ENCODE data around the gene SGMS1.

SGMS1 gene

DNA sequence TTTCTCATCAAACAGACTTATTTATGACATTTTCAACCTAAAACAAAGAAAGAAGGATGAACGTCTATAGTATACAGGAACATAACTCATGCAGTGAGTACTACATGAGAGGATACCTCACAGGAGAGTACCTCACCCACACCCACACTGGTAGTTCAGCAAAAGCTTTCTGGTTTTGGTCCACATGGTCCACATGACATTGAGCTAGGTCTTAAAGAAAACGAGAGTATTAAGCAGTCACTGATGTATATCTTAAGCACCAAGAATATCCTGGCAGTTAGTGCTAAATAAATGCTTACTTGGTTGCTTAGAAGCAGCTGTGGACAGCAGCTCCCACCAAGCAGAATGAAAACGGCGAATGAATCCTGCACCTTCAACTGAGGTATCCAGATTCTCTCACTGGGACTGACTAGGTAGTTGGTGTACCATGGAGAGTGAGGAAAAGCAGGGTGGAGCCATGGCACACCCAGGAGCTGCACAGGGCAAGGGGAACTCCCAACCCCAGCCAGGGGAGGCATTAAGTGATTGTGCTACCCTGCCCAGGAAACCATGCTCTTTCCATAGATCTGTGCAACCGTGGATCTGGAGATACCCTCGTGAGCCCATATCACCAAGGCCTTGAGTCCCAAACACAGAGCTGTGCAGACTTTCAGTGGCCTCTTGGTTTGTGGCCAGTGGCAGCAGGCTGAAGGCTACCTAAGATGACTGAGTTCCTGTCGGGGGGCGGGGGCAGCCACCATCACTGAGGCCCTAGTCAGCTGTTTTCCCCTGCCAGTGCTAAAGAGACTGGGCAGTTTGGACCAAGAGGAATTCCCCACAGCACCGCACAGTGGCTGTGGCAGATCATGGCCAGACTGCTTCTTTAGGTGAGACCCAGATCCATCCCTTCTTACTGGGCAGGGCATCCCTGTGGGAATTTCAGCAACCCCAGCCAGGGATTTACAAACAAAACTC, 143.4 kb downstream of the SGMS1 start:
- Mint-ChIP-seq H3K27me3 (ENCODE audit: low read depth) (no peaks in the 10 kb centered on the region), H3K36me3 (ENCODE audit: low read depth) (peaks cover 35% of the 10 kb centered on the region), H3K9me3 (peaks cover 38% of the 10 kb centered on the region), H3K4me3 (no peak overlapping the region), H3K27ac (no peak overlapping the region), H3K4me1 (no peaks in the 10 kb centered on the region)
- TF ChIP-seq, protein P1, sequence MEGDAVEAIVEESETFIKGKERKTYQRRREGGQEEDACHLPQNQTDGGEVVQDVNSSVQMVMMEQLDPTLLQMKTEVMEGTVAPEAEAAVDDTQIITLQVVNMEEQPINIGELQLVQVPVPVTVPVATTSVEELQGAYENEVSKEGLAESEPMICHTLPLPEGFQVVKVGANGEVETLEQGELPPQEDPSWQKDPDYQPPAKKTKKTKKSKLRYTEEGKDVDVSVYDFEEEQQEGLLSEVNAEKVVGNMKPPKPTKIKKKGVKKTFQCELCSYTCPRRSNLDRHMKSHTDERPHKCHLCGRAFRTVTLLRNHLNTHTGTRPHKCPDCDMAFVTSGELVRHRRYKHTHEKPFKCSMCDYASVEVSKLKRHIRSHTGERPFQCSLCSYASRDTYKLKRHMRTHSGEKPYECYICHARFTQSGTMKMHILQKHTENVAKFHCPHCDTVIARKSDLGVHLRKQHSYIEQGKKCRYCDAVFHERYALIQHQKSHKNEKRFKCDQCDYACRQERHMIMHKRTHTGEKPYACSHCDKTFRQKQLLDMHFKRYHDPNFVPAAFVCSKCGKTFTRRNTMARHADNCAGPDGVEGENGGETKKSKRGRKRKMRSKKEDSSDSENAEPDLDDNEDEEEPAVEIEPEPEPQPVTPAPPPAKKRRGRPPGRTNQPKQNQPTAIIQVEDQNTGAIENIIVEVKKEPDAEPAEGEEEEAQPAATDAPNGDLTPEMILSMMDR (IDR thresholded peaks at IDR 0.05; ENCODE audit: unreplicated experiment in 3 of 3) = no peak

DNA sequence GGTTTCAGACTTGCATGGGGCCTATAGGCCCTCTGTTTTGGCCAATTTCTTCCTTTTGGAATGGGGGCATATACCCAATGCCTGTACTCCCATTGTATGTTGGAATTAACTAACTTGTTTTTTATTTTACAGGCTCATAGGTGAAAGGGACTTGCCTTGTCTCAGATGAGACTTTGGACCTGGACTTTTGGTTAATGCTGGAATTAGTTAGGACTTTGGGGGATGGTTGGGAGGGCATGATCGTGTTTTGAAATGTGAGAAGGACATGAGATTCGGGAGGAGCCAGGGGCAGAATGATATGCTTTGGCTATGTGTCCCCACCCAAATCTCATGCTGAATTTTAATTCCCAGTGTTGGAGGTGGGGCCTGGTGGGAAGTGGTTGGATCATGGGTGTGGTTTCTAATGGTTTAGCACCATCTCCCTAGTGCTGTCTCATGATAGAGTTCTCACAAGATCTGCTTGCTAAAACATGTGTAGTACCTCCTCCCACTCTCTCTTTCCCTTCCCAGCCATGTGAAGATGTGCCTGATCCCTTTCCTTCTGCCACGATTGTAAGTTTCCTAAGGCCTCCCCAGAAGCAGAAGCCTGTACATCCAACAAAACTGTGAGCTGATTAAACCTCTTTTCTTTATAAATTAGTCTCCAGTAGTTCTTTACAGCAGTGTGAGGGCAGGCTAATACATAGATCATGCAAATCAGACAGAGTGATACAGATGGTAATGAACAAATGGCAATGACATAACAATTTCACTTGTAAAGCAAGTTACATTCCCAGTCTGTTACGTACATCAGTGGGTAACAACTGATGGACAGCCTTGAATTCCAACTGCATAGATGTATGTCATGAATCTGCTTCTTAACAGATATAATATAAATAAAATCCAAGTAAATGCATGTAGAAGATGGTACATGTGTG, 146.2 kb downstream of the SGMS1 start:
- H3K4me3 Mint-ChIP-seq = no peak overlapping the region
- H3K9me3 Mint-ChIP-seq = peaks cover 15% of the 10 kb centered on the region
- H3K4me1 Mint-ChIP-seq = no peaks in the 10 kb centered on the region
- H3K36me3 Mint-ChIP-seq (ENCODE audit: low read depth) = peaks cover 14% of the 10 kb centered on the region
- TF ChIP-seq, protein P1 (IDR thresholded peaks at IDR 0.05; ENCODE audit: unreplicated experiment in 3 of 3) = no peak
- H3K27me3 Mint-ChIP-seq (ENCODE audit: low read depth) = no peaks in the 10 kb centered on the region
- H3K27ac Mint-ChIP-seq = no peak overlapping the region

DNA sequence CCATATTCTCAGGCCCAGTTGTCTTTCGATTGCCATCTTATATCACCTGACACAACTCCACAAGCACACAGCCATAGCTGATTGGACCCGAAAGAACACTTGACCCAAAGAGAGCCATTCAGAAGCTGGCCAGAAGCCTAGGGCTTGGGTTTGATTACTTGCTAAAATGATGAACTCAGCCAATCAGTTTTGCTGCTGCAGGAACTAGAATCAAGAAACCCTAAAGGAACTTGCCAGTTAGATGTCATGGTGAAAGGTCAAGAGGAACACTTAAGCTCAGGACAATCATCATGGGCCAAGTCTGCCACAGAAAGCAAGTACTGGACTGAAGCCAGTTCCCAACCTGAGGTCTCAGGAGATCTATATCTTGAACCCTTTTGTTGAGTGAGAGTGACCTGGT, 150.0 kb downstream of the SGMS1 start:
- Mint-ChIP-seq H3K9me3 (peaks cover 4% of the 10 kb centered on the region), H3K4me3 (no peak overlapping the region), H3K27me3 (ENCODE audit: low read depth) (no peaks in the 10 kb centered on the region), H3K4me1 (peaks cover 7% of the 10 kb centered on the region), H3K27ac (no peak overlapping the region), H3K36me3 (ENCODE audit: low read depth) (peaks cover 9% of the 10 kb centered on the region)
- TF ChIP-seq, protein P1 (IDR thresholded peaks at IDR 0.05; ENCODE audit: unreplicated experiment in 3 of 3) = no peak

DNA sequence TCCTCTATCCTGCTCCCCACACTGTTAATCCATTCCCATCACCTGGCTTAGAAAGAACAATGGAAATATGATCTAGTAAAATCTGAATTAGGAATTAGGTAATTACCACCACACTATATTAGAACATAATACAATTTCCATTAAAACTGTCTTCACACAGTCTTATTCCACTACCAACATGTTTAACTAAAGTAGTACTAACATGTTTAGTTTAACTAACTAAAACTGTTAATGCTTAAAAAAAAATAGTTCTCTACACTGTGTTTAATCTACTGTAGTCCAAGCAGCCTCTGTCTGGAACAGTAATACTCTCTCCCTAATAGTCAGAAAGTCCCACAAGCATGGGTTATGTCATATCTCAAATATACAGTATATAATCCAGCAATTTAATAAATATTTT, 150.8 kb downstream of the SGMS1 start:
- no peak overlapping the region for H3K4me3 Mint-ChIP-seq
- H3K27ac Mint-ChIP-seq = peak overlapping the region in 2 of 3 experiments; percentile 3 to 68
- no peaks in the 10 kb centered on the region for H3K27me3 Mint-ChIP-seq (ENCODE audit: low read depth)
- H3K4me1 Mint-ChIP-seq = peaks cover 7% of the 10 kb centered on the region
- H3K9me3 Mint-ChIP-seq = peaks cover 4% of the 10 kb centered on the region
- TF ChIP-seq, protein P1 (IDR thresholded peaks at IDR 0.05; ENCODE audit: unreplicated experiment in 3 of 3) = no peak
- peaks cover 8% of the 10 kb centered on the region for H3K36me3 Mint-ChIP-seq (ENCODE audit: low read depth)

DNA sequence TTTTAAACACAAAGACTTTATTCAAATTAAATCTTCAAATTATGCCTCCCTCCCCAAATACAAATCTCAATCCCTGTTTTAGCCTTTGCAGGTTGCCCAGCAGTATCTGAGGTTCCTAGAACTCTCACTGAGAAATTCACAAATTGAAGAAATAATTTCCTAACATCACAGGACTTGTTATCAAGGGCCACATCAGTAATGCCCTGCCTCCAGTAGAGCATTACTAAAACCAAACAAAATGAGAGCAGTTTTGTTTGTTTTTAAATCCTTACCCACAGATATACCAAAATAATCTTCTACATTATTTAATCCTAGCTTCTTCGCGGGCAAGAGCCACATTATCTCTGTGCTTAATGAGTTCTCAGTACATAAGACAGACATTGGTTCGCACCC, 152.2 kb downstream of the SGMS1 start:
- Mint-ChIP-seq H3K27ac (peak overlapping the region; percentile 87 to 98 (median 92)), H3K27me3 (ENCODE audit: low read depth) (no peaks in the 10 kb centered on the region), H3K4me3 (no peak overlapping the region), H3K4me1 (peaks cover 7% of the 10 kb centered on the region), H3K9me3 (no peaks in the 10 kb centered on the region), H3K36me3 (ENCODE audit: low read depth) (no peaks in the 10 kb centered on the region)
- TF ChIP-seq, protein P1 (IDR thresholded peaks at IDR 0.05; ENCODE audit: unreplicated experiment in 3 of 3) = no peak
